Coronary artery (tissue), 2 donors: Measurements from ENCODE around the gene TFAP2E.

ENCODE experiments used
- DNase-seq: peaks from one replicate; pipeline ENCODE4 v3.0.0-alpha.2; 2017; ENCODE audit warnings: low spot score
- H3K27ac ChIP-seq, 2 donors: fragments of 200-600 bp; sonication (generic); one replicate each; pipeline ENCODE4 v1.5.1; 2016 to 2019
- H3K4me3 ChIP-seq: fragments of 200-600 bp; sonication (generic); 2 replicates; pipeline ENCODE4 v1.5.1; 2016; ENCODE audit warnings: mild to moderate bottlenecking, moderate library complexity
- CTCF ChIP-seq: fragments of 200-600 bp; sonication (generic); IDR thresholded peaks from one replicate; pipeline ENCODE4 v1.5.1; 2019; ENCODE audit warnings: antibody characterized with exemption

The TFAP2E gene

GRCh38 chr1:35557118-35557610, 15.9 kb upstream of the TFAP2E start, which contains the start of gene KIAA0319L:
TSS of gene KIAA0319L (minus strand) at chr1:35557403. CDS start at chr1:35554491, 2,912 bp downstream.
- no peak for TF ChIP-seq CTCF
- H3K4me3 ChIP-seq: peak within 1 kb of the TSS; percentile 91
- no peak for DNase-seq
- H3K27ac ChIP-seq: peak within 1 kb of the TSS; percentile 92 to 99

- no peak for TF ChIP-seq CTCF
- peak; percentile 99 for DNase-seq
- peak within 1 kb of the TSS; percentile 91 for H3K4me3 ChIP-seq
- H3K27ac ChIP-seq: peak within 1 kb of the TSS; percentile 92 to 99
Measured at GRCh38 chr1:35557611-35558373, 15.3 kb upstream of the TFAP2E start, which contains the start of gene NCDN. TSS of gene NCDN (plus strand) at chr1:35557799. CDS start at chr1:35558191, 392 bp downstream.

GRCh38 chr1:35558374-35559316, 14.5 kb upstream of the TFAP2E start:
- no peak for TF ChIP-seq CTCF
- Histone ChIP-seq H3K27ac (peak overlapping the region; percentile 92 to 99), H3K4me3 (peak overlapping the region; percentile 91)
- no peak for DNase-seq

- H3K27ac ChIP-seq: peak overlapping the region; percentile 16 to 99
- DNase-seq: no peak
- H3K4me3 ChIP-seq: peak overlapping the region; percentile 91
- TF ChIP-seq CTCF: no peak
Measured at GRCh38 chr1:35559317-35559944, 13.7 kb upstream of the TFAP2E start.

- DNase-seq: no peak
- Histone ChIP-seq H3K4me3 (peak overlapping the region; percentile 54), H3K27ac (peak overlapping the region in 1 of 2 donors; percentile 38)
- TF ChIP-seq CTCF: no peak
Measured at GRCh38 chr1:35560256-35561225, 12.6 kb upstream of the TFAP2E start.
